ENCODE results near the gene FCSK.

DNA sequence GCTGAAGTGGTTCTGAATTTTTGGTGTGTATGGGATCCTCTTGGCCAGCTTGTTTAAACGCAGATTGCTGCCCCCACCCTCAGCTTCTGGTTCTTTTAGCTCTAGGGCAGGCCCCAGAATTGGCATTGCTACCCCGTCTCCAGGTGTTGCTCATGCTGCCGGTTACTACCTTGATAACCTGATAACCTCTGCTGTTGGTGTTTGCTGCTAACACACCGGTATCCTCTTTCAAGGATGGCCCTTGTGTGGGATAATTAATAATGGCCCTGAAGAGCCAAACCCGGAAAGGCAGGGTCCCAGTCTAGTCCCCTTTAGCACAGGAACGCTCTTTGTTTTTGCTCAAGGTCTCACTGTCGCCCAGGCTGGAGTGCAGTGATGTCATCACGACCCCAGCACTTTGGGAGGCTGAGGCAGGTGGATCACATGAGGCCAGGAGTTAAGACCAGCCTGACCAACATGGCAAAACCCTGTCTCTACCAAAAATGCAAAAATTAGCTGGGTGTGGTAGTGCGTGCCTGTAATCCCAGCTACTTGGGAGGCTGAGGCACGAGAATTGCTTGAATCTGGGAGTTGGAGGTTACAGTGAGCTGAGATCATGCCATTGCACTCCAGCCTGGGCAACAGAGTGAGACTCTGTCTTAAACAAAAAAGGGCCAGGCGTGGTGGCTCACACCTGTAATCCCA is 14.2 kb upstream of the FCSK start:
- TF ChIP-seq, protein P1, sequence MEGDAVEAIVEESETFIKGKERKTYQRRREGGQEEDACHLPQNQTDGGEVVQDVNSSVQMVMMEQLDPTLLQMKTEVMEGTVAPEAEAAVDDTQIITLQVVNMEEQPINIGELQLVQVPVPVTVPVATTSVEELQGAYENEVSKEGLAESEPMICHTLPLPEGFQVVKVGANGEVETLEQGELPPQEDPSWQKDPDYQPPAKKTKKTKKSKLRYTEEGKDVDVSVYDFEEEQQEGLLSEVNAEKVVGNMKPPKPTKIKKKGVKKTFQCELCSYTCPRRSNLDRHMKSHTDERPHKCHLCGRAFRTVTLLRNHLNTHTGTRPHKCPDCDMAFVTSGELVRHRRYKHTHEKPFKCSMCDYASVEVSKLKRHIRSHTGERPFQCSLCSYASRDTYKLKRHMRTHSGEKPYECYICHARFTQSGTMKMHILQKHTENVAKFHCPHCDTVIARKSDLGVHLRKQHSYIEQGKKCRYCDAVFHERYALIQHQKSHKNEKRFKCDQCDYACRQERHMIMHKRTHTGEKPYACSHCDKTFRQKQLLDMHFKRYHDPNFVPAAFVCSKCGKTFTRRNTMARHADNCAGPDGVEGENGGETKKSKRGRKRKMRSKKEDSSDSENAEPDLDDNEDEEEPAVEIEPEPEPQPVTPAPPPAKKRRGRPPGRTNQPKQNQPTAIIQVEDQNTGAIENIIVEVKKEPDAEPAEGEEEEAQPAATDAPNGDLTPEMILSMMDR (IDR thresholded peaks at IDR 0.05): no peak
- TF ChIP-seq POLR2AphosphoS5 (IDR thresholded peaks at IDR 0.05; ENCODE audit: insufficient read depth in 1 of 2, low read depth in 1 of 2): no peak
- TF ChIP-seq POLR2A (IDR thresholded peaks at IDR 0.05): no peak

All from vagina (tissue), 2 donors.